Activated effector memory CD4-positive, alpha-beta T cell treated with anti-CD3 and anti-CD28 coated beads, Interleukin-2, amount 50 U/mL, for 16 hours (primary cell): ENCODE measurements around the gene ANKS3.

Experiments
- DNase-seq: peaks from one replicate; pipeline ENCODE4 v3.0.0-alpha.2; 2020

ANKS3 gene

DNA sequence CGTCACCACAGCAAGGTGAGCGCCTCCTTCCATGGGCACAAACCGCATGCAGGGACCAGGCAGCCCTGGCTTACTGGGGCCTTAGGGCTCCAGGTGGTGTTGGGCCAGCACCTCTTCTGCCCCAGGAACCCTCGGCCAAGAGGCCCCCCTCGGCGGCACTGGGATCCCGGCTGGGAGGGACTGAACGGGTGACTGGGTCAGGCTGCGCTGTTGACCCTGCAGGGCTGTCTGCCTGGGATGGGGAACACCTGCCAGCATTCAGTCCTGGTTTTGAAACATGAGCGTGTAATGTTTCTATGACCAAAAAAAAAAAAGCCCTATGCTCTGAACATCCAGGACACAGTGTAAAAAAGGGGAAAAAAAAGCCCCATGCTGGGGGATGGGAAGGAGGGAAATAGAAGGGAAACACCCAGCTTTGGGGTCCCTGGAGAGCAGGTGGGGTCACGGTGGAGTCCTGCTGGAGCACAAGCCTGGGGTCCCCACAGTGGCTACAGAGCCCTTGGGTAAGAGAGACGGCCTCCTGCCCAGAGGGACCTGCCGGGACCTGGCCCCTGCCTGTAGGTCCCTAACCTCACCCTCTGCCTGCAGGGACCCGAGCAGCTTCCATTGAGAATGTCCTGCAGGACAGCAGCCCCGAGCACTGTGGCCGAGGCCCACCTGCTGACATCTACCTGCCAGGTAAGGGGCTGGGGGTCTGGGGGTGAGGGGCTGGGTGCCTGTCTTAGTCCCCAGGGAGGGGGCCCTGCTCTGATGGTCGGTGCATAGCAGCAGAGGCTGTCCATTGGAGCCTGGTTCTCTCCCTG is 50.6 kb downstream of the ANKS3 start:
- DNase-seq: no peak

DNA sequence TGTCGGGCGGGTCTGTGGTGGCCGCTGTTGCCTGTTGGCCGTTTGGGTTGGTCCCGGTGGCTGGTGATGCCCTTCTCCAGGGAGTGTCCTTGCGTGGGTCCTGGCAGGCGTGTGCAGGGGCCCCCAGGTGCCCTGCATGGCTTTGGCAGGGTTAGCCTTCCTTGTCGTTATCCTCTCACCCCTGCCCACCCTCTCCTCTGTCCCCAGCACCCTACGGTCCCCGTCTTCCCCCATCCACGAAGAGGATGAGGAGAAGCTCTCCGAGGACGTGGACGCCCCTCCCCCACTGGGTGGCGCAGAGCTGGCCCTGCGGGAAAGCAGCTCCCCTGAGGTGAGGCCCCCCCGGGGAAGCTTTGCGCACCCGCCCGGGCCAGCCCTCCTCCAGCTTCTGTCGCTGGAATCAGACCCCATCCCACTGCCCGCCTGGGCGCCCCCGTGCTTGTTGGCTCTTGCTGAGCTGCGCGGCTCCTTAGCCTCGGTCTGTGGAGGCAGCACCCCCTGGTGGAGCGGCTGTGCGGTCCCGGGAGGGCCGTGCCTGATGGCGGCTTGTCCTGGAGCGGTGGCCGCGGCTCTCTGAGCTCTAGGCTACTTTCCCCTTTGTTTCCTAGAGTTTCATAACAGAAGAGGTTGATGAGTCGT is 51.3 kb downstream of the ANKS3 start:
- no peak for DNase-seq

GRCh38 chr16:4682084-4682591 is 51.9 kb downstream of the ANKS3 start:
- no peak for DNase-seq

GRCh38 chr16:4681471-4682083 is 52.5 kb downstream of the ANKS3 start:
- DNase-seq: no peak

DNA sequence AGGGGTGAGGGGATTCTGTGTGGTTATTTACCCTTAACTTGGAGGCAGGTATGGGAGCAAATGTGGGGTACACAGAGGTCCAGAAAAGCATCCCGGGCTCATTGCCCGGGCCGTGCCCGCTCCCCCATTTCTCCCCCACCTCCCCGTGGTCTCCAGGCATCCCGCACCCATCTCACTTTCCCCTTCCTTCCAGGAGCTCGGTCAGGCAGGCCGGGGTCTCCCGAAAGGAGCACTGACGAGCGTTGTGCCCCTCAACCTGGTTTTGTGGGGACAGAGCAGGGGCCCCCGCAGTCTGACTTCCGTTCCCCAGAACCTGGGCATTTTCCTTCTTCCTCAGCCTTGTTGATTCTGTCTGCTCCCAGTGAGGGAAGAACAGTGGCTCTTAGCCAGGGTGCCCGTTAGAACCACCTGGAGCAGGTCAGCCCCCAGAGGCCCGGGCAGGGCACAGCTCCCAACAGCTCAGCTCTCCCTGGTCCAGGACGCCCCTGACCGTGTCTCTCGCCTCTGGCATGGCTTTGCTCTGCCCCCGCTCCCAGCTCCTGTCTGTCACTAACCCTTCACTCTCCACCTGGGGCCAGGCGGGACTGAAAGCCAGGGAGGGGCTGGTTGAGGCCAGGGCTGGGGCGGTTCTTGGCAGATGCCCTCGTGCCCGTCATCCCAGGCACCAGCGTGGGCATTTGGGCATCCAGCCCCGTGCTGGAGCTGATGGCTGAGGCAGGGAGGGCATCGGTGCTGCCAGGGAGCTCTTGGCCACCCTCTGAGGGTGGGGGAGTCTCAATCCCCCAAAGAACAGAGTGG is 53.2 kb downstream of the ANKS3 start:
- no peak for DNase-seq

GRCh38 chr16:4679850-4680636 is 54.0 kb downstream of the ANKS3 start:
- no peak for DNase-seq

DNA sequence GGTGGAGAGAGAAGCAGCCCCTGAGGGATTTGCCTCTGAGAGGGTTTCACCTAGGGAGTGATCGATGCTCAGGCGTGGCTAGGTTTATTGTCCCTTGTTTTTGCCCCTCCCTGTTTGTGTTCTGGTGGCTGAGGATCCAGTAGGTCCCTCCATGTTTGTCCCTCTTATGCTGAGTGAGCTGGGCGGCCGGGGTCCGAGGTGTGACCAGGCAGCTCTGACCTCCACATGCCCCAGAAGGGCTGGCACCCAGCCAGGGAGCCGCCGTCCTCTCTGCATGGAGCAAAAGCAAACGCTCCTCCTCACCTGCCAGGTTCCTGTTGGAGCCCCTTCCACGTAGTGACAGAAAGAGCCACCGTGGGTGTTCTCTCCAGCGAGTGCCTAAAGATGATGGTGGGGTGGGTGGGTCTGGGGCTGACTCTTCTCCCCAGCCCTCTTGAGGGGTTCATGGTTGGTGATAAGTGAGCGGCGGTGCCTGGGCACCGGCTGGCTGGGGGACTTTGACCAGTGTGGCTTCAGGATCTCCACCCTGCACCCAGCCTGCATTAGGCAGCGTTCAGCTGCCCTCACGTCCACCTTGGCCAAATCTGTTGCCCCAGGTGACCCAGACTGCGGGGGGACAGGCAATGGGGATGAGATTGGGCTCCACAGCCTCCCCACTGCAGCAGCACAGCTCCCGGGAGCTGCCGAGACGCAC is 54.8 kb downstream of the ANKS3 start:
- no peak for DNase-seq

GRCh38 chr16:4678596-4678995 is 55.5 kb downstream of the ANKS3 start:
- DNase-seq: no peak

GRCh38 chr16:4677994-4678393 is 56.1 kb downstream of the ANKS3 start:
- no peak for DNase-seq

- DNase-seq: no peak
Observed at GRCh38 chr16:4677390-4677789, 56.7 kb downstream of the ANKS3 start.

DNA sequence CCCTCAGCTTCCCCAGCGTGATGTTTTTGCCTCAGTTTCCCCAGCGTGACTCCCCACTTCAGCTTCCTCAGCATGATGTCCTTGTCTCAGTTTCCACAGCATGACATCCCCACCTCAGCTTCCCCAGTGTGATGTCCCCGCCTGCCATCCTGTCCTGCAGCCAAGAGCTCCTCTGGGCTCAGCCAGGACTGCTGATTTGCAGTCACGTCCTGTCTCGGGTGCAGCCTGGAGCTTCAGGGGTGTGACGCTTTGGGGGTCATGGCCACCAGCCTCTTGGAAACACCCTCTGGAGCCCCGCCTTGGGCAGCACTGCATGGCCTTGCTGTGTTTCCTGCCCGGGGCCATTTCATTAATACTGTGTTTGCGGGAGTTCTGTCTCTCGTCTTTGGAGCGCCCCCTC is 57.2 kb downstream of the ANKS3 start:
- no peak for DNase-seq

GRCh38 chr16:4675864-4676786 is 57.9 kb downstream of the ANKS3 start:
- peak; percentile 82 for DNase-seq

DNA sequence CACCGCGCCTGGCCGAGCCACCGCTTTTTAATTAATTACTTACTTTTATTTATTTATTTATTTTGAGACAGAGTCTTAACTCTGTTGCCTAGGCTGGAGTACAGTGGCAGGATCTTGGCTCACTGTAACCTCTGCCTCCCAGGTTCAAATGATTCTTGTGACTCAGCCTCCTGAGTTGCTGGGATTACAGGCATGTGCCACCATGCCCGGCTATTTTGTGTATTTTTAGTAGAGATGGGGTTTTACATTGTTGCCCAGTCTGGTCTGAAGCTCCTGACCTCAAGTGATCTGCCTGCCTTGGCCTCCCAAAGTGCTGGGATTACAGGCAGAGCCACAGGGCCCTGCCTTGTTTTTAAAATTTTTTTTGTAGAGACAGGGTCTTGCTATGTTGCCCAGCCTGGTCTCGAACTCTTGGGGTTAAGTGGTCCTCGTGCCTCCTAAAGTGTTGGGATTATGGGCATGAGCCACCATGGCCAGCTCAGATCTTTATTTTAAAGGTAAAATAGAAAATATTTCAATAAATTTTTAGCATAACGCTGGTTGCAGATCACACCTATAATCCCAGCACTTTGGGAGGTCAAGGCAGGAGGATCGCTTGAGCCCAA is 59.0 kb downstream of the ANKS3 start:
- DNase-seq: no peak

- DNase-seq: no peak
Observed at GRCh38 chr16:4673387-4674046, 60.6 kb downstream of the ANKS3 start.

DNA sequence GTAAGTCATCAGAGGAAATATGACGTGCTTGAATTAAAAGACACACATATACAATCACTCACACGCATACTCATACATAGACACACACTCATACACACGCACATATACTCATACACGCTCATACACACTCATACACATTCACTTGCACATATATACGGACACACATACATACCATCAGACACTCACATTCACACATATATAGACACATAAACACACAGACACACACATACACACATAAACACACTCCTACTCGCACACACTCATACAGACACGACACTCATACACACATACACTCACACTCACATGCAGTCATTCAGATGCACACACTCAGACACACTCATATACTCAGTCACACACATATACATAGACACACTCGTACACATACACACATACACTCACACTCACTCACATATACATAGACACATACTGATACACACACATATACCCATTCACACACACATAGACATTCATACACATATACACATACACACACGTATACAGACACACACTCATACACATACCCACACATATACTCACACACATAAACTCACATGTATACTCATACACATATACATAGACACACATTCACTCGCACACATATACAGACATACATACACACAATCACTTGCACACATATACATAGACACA is 65.6 kb downstream of the ANKS3 start:
- no peak for DNase-seq

DNA sequence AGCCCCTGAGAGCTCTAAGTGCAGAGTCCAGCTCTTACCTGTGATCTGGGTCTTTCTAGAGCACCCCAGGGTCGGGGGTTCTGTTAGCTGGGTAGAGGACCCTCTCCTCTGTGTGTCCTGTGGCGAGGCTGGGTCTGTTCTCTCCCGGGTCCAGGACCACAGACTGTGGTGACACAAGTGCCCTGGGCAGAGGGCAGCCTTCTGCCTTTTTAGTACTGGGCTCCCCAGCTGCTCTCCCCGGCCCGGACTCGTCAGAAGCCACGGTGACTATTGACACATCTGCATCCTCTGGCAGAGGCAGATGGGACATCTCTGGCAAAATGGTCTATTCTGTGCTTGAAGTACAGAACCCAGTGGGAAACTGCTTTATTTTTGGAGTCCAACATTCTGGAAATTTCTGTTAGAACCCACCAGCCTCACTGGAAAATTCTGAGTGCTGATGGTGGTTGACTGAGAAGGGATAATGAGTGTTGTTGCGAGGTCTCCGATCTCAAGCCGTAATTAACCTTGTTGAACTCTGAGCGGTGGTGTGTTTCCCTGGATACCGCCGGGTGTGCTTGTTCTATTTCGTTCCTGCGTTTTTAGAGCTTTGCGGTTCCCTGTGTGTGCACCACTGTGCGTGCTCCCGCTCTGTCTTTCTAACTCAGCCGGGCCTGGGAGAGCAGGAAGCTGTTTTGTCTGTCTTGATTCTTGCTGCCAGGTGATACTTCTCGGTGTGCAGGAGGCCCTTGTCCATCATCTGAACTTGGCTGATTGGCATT is 66.7 kb downstream of the ANKS3 start:
- DNase-seq: no peak

- no peak for DNase-seq
Observed at GRCh38 chr16:4666537-4667202, 67.4 kb downstream of the ANKS3 start.
